Lower leg skin (tissue), 3 donors: Measurements from ENCODE around the gene NEO1.
"Not testable (repeated sequence)": the region's sequence is repeated elsewhere in the genome, so short reads cannot be mapped to it uniquely, and the experiment has no call there.

Experiments used
- CTCF ChIP-seq, 3 donors: fragments of 450-650 bp; IDR thresholded peaks; one replicate each; pipeline ENCODE4 v1.5.1; 2016; ENCODE audit warnings: antibody characterized with exemption in 3 of 3, mild to moderate bottlenecking in 3 of 3, moderate library complexity in 2 of 3
- POLR2A ChIP-seq, 2 donors: fragments of 450-650 bp; IDR thresholded peaks; one replicate each; pipeline ENCODE4 v1.6.1; 2016 to 2017; ENCODE audit warnings: antibody characterized with exemption in 2 of 2, mild to moderate bottlenecking in 1 of 2, moderate library complexity in 1 of 2

- not testable (repeated sequence) for TF ChIP-seq POLR2A, CTCF (IDR thresholded peaks at IDR 0.05)
These were observed 248.0 kb downstream of the NEO1 start for GRCh38 chr15:73300286-73300685.
